ENCODE measurements around the gene TCERG1L.

DNA sequence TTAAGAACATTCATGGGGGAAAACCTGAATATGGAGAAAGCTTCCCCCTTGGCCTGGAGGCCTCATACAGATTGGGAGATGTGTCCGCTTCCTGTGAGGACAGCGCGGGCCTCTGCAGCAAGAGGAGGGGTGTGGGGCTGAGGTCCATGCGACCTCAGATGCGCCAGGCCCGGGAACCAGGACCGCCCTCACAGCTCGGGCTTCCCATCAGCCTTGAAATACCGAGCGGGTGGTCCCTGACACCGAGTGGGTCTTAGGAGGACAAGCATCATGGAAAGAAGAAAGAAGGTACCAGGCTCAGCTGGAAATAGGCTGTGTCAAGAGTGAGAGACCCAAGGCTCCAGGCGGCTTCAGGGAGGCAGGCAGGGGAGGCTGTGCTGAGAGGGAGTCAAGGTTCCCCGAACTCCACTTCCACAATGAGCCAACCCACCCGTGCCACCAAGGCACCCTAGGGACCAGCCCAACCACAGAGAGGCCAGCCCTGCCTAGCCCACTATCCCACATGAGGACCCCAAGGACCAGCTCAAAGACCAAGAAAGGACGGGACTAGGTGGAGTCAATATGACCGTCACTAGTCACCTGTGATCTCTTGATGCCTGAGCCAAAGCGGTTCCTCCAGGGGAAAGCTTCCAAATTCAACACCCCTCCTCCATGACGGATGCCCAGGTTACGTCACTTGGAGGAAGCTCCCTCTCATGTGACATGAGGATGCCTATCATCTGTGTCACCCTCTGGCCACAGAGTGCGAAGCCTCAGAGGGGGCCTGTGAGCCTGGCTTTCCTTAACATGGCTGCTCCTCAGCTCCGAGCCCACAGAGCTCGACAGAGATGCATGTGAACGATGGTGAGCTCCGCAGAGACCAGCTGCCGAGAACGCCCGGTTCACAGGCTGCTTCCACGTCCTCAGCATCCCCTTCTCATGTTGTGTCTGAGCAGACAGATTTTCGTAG lies 103.7 kb downstream of the TCERG1L start:
- TF ChIP-seq, protein P1, sequence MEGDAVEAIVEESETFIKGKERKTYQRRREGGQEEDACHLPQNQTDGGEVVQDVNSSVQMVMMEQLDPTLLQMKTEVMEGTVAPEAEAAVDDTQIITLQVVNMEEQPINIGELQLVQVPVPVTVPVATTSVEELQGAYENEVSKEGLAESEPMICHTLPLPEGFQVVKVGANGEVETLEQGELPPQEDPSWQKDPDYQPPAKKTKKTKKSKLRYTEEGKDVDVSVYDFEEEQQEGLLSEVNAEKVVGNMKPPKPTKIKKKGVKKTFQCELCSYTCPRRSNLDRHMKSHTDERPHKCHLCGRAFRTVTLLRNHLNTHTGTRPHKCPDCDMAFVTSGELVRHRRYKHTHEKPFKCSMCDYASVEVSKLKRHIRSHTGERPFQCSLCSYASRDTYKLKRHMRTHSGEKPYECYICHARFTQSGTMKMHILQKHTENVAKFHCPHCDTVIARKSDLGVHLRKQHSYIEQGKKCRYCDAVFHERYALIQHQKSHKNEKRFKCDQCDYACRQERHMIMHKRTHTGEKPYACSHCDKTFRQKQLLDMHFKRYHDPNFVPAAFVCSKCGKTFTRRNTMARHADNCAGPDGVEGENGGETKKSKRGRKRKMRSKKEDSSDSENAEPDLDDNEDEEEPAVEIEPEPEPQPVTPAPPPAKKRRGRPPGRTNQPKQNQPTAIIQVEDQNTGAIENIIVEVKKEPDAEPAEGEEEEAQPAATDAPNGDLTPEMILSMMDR (IDR thresholded peaks at IDR 0.05; ENCODE audit: poor library complexity) = no peak
- TF ChIP-seq EZH2 (IDR thresholded peaks at IDR 0.05; ENCODE audit: borderline replicate concordance) (no peak), EZH2phosphoT487 (IDR thresholded peaks at IDR 0.05; ENCODE audit: low read depth, severe bottlenecking, unreplicated experiment) (no peak)
